Measurements from ENCODE around the gene GARNL3.

GARNL3 gene, protein sequence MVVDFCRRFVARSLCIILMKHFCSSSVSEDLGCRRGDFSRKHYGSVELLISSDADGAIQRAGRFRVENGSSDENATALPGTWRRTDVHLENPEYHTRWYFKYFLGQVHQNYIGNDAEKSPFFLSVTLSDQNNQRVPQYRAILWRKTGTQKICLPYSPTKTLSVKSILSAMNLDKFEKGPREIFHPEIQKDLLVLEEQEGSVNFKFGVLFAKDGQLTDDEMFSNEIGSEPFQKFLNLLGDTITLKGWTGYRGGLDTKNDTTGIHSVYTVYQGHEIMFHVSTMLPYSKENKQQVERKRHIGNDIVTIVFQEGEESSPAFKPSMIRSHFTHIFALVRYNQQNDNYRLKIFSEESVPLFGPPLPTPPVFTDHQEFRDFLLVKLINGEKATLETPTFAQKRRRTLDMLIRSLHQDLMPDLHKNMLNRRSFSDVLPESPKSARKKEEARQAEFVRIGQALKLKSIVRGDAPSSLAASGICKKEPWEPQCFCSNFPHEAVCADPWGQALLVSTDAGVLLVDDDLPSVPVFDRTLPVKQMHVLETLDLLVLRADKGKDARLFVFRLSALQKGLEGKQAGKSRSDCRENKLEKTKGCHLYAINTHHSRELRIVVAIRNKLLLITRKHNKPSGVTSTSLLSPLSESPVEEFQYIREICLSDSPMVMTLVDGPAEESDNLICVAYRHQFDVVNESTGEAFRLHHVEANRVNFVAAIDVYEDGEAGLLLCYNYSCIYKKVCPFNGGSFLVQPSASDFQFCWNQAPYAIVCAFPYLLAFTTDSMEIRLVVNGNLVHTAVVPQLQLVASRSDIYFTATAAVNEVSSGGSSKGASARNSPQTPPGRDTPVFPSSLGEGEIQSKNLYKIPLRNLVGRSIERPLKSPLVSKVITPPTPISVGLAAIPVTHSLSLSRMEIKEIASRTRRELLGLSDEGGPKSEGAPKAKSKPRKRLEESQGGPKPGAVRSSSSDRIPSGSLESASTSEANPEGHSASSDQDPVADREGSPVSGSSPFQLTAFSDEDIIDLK

DNA sequence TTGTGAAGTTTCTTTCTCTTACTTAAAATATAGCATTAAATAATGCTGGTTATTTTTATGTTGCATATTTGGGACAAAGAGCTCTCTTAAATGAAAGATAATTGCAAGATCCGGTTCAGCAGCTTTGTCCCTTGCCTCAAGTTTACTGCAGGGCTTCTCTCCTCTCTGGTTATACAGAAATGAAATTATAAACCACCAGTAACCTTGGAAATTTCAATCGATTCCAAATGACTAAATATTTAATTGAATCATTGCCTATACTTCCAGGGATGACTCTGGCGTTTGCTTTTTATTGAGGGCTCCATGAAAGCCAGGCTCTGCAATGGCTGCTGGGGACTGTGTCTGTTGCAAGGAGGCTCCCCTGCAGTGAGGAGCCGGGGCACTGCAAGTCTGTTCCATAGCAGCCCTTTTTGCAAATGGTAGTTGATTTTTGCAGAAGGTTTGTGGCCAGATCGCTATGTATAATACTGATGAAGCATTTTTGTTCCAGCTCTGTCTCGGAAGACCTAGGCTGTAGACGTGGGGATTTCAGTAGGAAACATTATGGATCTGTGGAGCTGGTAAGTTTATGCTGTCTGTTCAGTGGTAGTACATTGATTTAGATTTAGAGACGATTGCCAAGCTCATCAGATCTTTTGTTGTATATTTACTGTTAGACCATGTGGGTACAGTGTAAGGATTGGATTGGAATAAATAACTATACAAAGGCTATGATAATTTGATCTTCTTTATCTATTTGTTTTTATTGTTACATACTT lies at the start of gene GARNL3:
GARNL3 (plus strand) TSS at position 313 of the 758 bp plus-strand sequence; CDS start at position 417, 104 bp downstream.
- TF ChIP-seq, protein P1, sequence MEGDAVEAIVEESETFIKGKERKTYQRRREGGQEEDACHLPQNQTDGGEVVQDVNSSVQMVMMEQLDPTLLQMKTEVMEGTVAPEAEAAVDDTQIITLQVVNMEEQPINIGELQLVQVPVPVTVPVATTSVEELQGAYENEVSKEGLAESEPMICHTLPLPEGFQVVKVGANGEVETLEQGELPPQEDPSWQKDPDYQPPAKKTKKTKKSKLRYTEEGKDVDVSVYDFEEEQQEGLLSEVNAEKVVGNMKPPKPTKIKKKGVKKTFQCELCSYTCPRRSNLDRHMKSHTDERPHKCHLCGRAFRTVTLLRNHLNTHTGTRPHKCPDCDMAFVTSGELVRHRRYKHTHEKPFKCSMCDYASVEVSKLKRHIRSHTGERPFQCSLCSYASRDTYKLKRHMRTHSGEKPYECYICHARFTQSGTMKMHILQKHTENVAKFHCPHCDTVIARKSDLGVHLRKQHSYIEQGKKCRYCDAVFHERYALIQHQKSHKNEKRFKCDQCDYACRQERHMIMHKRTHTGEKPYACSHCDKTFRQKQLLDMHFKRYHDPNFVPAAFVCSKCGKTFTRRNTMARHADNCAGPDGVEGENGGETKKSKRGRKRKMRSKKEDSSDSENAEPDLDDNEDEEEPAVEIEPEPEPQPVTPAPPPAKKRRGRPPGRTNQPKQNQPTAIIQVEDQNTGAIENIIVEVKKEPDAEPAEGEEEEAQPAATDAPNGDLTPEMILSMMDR (IDR thresholded peaks at IDR 0.05; ENCODE audit: borderline replicate concordance, insufficient read depth, low read depth, low read length): no peak
- no peak within 1 kb of the TSS for H3K4me3 ChIP-seq (ENCODE audit: low read depth, low read length)

DNA sequence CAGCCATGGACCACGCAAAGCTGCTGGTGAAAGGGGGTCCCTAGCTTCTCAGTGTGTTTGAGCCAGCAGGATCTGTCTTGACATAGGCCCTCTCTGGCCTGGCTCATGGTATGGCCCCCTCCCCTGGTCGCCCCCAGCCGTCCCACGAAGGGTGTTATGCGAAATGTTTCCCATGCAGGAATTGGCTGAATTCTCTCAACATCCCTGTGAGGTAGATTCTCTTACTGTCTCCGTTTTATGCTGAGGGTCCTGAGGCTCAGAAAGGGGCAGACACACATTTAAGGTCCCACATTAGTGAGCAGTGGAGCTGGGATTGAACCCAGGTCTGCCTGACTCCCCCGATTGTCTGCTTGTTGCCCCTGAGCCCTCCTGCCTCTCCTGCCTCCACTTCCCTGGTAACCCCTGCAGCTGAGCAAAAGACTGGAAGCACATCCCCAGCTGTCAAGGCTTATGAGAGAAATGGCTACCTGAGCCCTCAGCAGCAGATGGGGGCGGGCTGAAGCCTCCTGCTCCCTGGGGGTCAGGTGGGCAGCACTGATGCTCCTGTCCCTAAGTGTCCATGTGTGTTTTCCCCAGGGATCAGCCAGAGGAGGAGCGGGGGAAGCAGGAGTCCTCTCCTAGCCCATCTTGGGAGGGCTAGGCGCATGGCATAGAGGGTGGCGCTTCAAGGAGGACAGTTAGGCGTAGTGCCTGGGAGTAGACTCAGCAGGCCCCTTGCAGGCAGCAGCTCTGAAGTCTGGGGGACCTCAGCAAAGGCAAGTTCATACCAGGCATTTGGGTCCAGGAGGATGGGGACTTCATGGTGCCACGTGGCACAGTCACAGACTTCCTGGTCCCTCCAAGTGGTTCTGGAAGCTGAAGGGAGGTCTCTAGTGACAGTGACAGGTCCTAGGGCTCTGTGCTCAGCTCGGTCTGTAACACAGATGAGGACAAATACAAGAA lies 49.0 kb upstream of the GARNL3 start:
- TF ChIP-seq, protein P1 (IDR thresholded peaks at IDR 0.05; ENCODE audit: borderline replicate concordance, insufficient read depth, low read depth, low read length): no peak
- no peak overlapping the region for H3K4me3 ChIP-seq (ENCODE audit: low read depth, low read length)

DNA sequence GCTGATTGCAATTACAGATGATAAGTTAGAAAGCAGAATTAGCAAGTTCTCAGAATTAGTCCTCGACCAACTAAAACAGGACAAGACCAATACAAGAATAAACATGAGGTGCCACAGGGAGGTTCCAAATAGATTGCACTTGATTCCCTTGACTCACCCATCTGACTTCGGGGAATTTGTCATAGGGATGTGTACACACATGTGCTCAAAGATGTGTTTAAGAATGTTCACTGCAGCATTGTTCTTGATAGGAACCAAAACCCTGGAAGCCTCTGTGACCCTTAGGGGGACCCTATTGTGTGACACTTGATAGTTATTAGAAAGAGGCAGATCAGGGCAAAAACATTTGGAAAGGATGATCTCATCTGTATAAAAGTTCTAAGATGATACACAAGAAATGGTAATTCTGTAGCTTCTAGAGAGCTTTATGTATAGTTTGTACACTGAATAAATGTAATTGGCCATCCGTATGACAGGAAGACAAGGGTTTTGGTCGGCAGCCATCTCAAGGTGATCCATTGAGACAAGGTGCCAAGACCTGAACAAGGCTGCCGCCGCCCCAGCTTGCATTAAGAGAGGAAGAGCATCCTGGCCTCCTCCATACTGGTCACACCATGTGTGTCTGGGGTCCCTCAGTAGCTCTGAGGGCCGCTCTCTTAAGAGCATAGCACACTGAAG lies 48.2 kb upstream of the GARNL3 start:
- TF ChIP-seq, protein P1 (IDR thresholded peaks at IDR 0.05; ENCODE audit: borderline replicate concordance, insufficient read depth, low read depth, low read length): no peak
- no peak overlapping the region for H3K4me3 ChIP-seq (ENCODE audit: low read depth, low read length)

DNA sequence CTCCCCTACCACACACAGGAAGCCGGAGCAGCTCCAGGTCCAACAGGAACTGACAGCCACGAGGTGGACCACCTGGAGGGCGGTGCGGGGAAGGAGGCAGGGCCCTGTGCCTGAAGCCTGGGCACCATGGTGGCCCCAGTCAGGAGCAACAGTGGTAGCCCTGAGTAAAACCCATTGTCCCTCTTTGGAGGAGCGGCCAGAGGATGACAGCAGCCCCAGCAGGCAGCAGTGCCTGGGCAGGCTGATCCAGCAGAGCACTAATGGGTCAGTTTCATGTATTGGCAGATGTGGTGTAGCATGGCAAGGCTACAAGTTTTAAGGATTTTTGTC lies 47.7 kb upstream of the GARNL3 start:
- H3K4me3 ChIP-seq (ENCODE audit: low read depth, low read length): no peak overlapping the region
- TF ChIP-seq, protein P1 (IDR thresholded peaks at IDR 0.05; ENCODE audit: borderline replicate concordance, insufficient read depth, low read depth, low read length): no peak

DNA sequence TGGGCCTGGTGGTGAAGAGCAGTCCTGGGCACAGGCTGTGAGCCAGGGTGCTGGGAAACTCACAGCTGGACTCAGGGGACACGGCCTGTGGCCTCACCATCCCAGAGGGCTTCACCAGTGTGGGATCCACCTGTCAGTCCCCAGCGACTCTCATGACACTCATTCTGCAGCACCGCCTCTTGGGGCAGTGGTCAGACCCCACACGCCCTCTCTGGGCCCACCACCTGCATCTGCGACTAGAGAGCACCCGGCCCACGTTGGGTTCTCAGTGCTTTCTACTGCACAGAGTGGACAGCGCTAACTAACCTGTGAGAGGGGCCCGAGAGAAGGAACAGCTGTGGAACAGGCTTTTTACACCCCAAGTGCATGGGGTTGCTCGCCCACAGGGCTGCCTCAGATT lies 45.8 kb upstream of the GARNL3 start:
- no peak overlapping the region for H3K4me3 ChIP-seq (ENCODE audit: low read depth, low read length)
- TF ChIP-seq, protein P1 (IDR thresholded peaks at IDR 0.05; ENCODE audit: borderline replicate concordance, insufficient read depth, low read depth, low read length): no peak

Measured in GM12875 (cell line).